ENCODE results near the gene CDSN.

GRCh38 chr6:31162463-31163165 lies 42.4 kb upstream of the CDSN start:
- TF ChIP-seq EZH2 (IDR thresholded peaks at IDR 0.05; ENCODE audit: insufficient read depth, poor library complexity, severe bottlenecking) (no peak), EZH2phosphoT487 (IDR thresholded peaks at IDR 0.05; ENCODE audit: insufficient read depth, low read depth) (no peak)

All from GM23248 (cell line).